Stimulated activated CD4-positive, alpha-beta T cell treated with anti-CD3 and anti-CD28 coated beads, Interleukin-4, amount 100 ng/mL, for 24 hours (primary cell): ENCODE results near the gene CLSTN2.

ENCODE experiments used
- DNase-seq: peaks from one replicate; pipeline ENCODE4 v3.0.0-alpha.2; 2020

Gene CLSTN2

DNA sequence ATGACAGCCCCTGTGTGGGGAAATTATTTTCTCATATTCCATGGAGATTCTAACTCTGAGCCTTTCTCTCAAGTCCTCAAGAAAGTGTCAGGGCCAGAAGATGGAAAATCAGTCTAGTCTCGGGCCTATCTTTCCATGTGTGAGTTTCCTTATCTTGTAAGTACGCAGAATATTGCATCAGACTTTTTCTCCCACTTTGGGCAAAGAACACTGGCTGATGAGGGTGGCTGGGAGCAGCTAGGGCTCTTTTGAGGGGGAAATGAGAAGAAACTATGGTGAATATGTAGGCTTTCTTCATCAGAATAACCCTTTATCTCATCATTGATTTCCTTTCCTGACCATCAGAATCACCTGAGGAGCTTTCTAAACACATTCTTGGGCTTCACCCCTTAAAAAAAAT, 264.0 kb downstream of the CLSTN2 start:
- DNase-seq: no peak

DNA sequence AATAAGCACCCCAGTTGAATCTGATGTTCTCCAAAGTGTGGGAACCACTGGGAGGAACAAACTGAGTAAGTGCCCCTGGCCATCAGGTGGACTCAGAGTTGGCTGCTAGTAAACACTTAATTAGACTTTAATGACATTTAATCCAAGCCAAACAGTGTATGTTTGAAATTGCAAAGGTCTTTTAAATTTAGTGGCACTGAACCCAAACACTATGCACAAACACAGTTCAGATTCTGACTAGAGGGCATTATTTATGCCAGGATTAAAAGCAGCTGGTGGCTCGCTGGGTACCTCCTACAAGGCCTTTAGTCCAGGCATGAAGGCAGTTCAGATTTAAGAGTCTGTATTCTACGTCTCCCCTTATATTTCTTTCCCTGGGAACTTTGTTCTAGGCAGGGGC, 264.8 kb downstream of the CLSTN2 start:
- no peak for DNase-seq

DNA sequence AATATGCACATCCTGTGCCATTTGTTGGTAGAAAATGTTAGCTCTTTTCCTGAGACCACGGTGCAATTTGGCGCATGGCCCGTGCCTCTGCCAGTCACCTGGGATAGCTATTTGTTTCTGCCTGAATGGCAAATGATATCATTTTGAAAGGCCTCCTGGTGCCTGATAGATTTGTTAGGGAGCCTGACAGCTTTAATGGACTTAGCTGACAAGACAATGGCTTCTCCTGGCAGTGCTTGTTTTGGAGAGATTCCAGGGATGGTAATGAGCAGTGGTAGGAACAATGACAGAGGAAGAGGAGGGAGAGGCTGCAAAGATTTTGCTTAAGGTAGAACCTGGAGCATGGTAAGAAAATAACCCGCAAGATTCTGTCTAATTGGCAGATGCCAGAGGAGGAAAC, 268.5 kb downstream of the CLSTN2 start:
- DNase-seq: no peak

DNA sequence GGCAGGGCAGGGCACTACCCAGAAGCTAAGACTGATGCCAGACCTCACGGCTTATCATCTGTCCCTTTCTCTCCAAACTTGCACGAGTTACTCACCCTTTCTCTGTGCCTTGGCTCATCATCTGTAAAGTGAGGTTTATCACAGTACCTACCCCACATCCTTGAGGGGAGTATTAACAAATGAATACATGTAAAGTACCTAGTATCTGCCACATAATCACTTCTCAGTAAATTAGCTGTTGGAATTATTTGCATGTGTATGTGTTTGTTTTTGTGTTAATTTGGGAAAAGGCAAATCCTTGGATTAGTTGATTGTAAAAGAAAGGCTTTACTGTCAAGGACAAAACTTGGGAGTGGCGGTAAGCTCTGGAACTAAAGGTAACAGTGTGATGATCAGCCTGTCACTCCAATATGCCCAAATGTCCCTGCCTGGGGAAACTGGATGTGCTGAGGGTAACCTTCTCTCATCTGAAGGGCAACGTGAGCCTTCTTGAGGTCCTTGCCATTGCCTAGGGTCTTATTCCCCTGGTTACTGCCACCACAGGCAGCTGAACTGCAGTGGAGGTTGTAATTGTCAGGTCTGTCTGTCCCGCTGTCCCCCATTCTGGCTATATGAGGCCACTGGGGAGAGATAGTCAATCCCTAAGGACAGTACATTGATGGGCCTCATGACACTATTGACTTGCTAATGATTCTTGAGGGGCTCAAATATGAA, 269.4 kb downstream of the CLSTN2 start:
- no peak for DNase-seq

DNA sequence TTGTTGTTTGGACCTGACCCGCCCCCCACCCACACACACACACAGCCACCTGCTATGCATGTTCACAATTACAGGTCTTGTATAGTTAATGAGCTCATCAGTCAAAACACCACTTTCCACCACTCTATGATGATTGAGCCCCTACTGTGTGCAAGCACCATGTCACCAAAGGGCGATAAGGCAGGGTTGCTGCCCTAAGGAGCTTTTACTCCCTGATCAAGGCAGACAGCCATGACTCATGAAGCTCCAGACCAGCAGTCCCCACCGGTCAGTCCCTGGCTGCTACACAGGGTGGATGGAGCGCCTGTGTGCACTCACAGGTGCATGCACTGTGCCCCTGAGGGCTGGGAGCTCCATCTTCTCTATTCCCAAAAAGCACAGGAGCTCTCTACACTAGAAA, 270.6 kb downstream of the CLSTN2 start:
- DNase-seq: no peak

DNA sequence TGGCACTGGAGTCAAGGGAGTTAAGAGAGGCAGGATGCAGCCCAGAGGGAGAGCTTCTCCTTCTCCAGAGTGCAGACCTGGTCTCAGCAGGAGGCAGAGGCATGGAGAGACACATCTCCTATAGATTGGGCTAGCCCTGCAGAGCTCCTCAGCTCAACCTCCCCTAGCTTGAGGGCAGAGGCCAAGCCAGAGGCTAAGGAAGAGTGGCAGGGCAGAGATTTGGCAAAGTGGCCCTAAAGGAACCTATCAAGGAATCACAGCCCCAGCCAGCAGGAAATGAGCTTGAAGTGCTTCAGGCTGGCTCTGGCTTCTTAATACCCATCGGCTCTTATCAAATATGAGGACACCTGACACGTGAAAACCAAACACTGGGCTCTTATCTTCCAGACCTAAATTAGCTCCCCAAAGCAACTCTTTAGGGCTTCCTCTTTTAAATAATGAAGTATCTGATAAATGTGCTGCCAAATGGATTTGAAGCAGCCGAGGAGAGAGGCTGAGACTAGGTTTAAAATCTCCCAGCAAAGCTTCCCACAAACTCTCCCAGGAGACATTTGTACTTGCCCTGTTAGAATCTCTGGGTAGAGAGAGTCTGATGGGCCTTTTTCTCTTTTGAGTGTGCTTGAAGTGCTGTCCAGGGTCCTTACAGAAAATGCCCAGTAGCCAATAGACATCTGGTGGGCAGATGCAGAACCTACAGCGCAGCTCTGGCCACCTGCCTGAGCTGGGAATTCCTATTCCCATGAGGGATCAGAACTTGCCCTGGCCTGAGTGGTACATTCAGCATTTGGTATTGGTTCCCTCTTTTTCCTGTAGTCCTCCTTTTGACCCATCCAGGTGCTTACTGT, 271.4 kb downstream of the CLSTN2 start:
- no peak for DNase-seq

DNA sequence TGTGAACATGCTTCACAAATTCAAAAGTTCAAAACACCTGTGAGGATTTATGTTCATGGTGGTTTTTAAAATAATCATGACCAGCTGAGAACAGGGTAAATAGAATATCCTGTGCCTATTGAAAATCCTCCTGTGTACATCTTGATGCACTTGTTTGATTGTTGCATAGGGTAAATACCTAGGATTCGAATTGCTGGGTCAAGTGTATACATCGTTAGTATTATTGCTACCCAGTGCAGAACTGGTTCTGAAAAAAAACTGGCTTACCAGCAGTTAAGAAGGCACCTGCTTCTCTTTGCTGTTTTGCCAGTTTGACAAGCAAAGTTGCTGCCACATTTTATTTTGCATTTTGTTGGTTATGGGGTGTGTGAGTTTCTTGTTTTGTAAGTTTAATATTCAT, 272.6 kb downstream of the CLSTN2 start:
- DNase-seq: no peak

DNA sequence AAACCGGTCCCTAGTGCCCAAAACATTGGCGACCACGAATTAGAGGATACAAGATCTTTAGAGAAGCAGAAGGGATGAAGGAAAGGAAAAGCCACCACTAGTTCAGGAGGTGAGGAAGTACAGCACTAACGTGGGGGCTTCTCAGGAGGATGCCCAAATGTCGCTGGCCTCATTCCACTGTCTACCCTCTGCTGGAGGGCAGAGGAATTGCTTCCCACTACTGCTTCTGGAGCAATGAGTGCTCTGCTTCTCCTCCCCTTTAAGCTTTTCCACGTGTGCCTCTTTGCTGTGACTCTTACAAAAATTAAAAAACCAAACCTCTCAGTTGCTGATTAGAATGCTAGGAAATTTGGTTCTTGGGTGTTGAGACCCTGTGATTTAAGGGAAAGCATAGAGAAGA, 281.3 kb downstream of the CLSTN2 start:
- DNase-seq: no peak

DNA sequence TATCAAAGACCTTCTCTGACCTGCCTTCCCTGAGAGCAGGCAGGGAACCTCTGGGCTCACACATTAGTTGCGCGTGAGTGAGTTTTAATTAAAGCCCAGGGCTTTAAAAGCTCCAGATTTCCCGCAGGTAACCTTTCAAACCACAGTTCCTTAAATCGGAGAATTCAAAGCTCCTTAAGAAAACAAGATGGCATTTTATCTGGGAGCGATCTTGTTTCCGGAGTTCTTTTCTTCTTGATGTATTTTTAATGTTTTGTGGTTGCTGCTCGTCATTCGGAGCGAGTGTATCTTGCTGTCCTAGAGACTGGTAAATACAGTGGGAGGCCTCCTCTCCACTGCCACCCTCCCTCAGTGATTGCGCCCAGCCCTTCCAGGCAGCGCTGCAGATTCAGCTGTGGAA, 284.3 kb downstream of the CLSTN2 start:
- DNase-seq: no peak

DNA sequence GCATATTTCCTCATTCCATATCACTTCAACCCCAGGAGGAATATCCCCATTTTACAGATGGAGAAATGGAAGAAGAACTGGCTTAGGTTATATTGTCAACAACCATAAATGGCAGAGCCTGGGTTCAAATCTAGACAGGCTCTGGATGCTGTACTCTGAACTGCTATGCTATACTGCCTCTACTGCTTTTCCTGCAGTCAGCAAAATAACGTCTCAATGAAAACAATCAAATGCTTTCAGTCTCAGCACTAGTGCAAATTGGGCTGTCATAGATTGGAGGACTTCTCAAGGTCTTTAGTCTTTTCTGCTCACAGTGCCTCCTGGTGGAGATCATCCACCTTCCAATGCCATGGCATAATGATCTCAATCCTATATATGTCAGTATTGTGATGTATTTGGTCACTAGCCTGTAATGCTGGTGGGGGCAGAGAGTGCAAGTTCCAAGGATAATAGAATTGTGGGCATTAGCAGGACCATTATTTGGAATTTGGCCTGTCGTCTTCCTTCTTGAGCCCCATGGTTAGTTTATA, 285.0 kb downstream of the CLSTN2 start:
- DNase-seq: no peak

DNA sequence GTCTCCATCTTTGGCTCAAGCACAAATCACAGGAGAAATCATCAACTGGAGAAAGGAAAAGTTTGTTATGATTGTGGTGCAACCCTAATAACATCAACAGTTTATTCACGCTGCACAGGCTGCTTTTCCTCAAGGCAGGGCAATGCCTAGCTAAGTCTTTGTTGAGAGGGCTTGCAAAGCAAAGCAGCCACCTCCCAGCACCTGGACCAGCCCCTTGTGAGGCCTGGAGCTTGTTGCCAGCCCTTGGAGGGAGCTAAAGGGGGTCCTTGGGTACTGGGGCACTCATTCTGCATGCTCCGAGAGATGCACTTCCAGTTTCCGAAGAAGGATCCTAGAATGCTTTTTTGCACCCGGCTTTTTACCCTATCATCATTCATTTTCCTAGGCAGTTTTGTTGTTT, 288.2 kb downstream of the CLSTN2 start:
- no peak for DNase-seq

DNA sequence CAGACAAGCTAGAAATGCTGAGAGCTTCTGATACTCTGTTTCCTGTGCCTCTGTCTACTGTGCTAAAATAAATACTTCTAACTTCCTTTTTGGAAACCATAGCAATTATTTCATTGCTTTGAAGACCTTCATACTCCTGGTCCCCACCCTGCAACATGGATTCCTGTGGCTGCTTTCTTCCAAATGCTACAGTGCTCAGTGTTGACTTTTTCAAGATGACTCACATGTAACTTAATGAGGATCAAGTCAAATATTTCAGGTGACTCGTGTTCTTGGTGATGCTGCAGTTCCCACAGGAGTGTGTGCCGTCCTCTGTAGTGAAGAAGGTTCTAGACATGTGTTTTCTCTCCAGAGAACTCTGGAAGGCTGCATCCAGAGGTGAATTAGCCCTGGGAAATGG, 288.6 kb downstream of the CLSTN2 start:
- DNase-seq: no peak

DNA sequence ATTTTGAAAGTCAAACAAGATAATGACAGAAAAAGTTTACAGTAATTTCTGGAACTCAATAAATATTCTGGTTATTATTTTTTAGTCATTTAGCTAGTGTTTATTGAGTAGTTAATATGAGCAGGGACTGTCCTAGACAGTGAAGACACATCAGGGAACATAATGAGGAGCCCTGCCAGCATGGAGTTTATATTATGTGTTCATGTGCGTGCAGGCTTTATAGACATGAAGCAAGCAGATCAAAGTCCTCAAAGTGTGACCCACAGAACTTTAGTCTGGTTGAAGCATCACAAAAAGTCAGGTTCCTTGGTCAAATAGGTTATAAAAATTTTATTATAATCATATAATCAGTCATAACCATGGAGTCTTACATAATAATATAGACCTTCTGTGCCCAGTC, 289.3 kb downstream of the CLSTN2 start:
- no peak for DNase-seq

DNA sequence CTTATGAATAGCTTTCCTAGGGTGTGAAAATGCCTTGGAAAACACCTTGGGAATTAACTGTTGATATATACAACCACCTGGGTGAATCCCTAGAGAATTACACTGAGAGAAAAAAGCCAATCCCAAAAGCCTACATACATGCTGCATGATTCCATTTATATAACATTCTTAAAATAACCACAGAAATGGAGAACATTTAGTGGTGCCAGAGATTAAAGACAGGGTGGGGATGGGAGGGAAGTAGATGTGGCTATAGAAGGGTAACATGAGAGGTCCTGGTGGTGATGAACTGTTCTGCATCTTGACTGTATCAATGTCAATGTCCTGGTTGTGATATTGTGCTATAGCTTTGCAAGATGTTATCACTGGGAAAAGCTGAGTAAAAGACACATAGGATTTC, 291.0 kb downstream of the CLSTN2 start:
- no peak for DNase-seq

DNA sequence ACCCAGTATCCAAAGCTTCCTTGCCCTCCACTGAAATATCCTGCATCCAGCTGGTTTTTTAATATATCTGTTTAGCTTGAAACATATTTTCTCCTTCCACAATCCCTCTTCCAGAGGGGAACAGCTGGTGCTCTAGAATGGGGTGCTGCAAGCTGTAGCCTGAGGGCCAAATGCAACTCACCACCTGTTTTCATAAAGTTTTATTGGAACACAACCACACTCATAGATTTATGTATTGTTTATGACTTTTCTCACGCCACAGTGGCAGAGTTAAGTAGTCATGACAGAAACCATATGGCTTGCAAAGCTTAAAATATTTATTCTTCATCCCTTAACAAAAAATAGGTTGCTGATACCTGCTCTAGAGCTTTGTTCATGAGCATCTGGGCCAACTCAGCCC, 298.7 kb downstream of the CLSTN2 start:
- no peak for DNase-seq

DNA sequence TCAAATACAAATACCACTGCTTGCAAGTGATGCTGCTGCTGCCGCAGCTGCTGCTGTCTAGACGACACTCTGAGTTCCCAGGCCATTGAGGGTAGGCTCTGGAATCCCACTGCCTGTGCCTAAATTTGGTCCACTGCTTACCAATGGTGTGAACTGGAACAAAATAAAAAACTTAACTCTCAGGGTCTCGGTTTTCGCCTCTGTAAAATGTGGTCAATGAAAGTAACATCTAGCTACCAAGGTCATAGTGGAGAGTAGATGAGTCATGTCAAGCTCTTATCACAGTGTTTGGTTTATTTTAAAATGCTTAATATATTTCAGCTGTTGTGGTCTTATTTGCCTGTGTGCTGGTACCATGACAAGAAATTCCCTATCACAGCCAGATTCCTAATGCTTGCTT, 299.3 kb downstream of the CLSTN2 start:
- DNase-seq: no peak

DNA sequence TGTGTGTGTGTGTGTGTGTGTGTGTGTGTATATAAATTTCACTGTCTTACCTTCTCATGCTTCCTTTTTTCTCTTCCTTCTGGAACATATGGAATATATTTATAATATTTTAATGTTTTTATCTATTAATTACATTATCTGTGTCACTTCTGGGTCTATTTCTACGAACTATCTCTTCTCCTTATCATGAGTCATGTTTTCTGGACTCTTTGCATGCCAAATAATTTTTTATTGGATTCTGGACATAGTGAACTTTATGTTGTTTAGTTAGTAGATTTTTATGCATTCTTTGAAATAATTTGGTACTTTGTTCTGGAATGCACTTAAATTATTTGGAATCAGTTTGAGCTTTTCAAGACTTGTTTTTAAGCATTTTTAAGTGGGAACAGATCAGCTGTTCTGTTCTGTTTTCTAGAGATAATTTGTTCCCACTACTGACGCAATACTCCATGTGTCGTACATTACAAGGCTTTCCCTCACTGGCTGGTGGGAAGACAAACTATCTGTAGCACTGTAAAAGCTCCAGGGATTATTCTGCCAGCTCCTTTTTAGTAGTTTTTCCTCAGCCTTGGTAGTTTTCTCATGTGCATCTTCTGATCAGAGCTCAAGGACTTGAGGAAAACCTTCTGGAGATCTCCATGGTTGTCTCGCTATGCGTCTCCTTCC, 302.0 kb downstream of the CLSTN2 start:
- DNase-seq: no peak

DNA sequence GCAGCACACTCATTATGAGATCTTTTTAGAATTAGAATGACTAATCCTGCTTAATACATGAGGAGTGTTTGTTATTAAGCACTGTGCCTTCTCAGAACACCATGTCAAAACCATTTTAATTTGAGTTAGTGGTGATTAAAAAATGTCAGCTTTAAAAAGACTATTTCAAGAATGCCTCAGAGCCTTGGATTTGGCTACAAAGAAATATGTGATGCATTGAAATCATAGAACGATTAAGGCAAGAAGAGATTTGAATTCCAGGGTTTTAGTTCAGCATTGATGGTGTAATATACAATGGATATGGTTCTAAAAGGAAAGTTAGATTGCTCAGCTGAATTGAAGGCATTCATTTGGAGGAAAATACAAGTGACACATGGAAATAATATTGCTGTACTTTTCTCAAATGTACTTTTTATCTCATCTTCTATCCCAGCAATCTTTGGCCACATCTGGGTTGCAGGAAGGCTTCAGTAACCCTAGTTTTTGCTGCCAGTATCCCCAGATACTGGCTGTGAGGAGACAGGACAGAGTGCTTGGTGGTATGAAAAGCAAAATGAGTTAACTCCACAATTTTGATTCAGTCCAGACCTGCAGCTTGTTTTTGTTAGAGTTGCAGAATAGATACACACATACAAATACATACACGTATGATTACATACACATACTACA, 303.8 kb downstream of the CLSTN2 start:
- DNase-seq: no peak

DNA sequence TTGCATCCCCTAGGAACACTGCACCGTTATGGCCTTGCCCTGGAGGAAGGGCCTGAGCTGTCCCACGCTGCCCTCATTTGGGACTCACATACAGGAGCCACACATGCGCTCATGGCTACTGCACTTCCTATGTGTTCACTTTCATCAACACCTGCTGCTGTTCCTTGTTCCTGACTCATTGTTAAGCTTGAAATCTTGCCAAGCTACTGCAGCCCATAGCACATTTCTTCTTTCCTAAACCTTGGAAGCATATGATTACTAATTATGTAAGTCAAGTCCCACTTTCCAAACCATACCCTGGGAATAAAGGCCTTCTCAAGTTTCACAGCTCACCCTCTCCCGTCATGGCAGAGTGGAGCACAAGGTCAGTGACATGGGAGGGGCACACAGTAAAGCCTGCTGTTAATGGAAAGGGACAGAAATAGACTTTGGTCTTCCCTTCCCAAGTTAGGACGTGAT, 307.9 kb downstream of the CLSTN2 start:
- DNase-seq: no peak

DNA sequence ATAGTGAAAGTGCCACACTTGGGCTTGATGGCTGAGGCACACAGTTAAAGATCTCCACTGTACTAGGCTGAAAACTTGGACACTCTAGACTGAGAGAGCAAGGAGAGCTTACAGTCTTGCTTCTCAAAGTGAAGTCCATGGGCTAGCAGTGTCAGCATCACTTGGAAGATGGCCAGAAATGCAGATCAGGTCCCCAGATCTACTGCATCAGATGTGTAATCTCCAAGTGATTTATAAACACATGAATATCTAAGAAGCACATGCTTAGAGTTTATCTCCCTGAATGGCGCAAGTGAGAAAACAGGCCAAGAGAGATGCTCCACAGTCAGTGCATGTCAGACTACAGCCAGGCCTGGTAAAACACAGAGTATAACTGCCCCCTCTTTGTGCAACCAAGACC, 308.6 kb downstream of the CLSTN2 start:
- no peak for DNase-seq

DNA sequence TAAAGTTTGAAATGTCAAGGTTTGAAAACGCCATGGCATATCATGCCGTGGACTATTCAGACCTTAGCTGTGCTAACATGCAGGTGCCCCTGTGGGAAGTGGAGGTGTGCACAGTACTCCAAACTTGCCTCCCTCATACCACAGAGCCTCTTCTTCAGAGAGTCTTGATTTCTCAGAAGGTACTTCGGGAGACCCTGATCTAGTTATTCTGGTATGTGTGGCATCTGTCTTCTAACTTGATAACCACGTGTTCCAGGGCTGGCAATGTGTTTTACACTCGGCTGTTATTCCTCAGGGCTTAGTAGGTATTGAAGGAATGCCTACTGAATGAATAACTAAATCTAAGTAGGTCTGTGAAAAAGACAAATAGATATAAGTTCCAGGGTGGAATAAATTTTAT, 309.9 kb downstream of the CLSTN2 start:
- no peak for DNase-seq

DNA sequence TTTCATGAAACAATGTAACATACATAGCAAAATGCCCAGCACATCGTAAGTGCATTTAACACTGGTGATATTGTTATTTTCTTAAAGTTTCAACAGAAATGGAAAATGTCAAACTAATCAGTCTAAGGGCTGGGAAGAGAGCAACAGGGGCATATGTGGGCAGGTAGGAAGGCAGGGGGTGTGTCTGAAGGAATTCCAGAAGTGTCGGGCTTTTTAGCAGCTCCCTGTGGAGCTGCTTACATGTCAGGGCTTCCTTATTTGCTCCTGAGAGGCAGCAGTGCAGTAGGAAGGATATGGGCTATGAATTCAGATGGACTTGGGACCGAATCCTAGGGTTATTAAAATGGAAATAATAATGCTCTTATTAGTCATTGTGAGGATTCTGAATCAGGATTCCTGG, 311.6 kb downstream of the CLSTN2 start:
- DNase-seq: no peak

DNA sequence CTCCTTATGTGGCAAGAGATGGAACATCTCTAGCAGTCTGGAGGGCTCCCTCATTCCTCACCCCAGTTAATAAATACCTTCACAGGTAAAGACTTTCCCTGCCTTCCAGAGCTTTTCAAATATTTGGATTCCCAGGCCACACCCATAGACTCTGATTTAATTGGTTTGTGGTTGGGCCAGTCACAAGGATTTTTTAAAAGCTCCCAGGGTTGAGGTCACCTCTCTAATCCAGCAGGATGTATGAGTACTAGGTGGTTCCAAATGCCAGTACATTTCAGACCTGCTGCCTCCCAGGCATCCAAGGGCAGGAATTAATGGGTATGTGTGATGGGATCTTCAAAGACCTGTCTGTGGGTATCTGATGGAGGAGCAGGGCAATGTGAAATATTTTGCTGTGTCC, 312.8 kb downstream of the CLSTN2 start:
- no peak for DNase-seq
